GM13976 (cell line): Measurements from ENCODE around the gene SPTBN1.

ENCODE experiments used
- DNase-seq: peaks from one replicate; pipeline ENCODE4 v3.0.0; 2012; ENCODE audit warnings: low spot score
- CTCF ChIP-seq: IDR thresholded peaks from 2 replicates; pipeline ENCODE4 v1.5.1; 2012; ENCODE audit warnings: borderline replicate concordance, mild to moderate bottlenecking; ENCODE audit not compliant: insufficient read depth; ENCODE audit errors: extremely low read depth, missing control alignments, control extremely low read depth
- in situ Hi-C: fragments of 300-500 bp; cut with MboI; formaldehyde crosslinking; loops from one replicate; pipeline ENCODE4 v1.12.0; 2022; ENCODE audit warnings: low sequenced_read_pairs, mixed read lengths, inconsistent platforms; ENCODE audit not compliant: unreplicated experiment

Gene SPTBN1

GRCh38 chr2:54423213-54423612 lies 32.9 kb upstream of the SPTBN1 start:
- in situ Hi-C loops, result no loop called here
- no peak for DNase-seq
- no peak for TF ChIP-seq CTCF

GRCh38 chr2:54424555-54425163 lies 31.5 kb upstream of the SPTBN1 start:
- in situ Hi-C loops, result no loop called here
- no peak for DNase-seq
- TF ChIP-seq CTCF, result no peak

GRCh38 chr2:54428108-54428831 lies 27.9 kb upstream of the SPTBN1 start:
- in situ Hi-C loops, result no loop called here
- no peak for TF ChIP-seq CTCF

GRCh38 chr2:54429054-54429453 lies 27.1 kb upstream of the SPTBN1 start:
- in situ Hi-C loops, result no loop called here
- TF ChIP-seq CTCF, result no peak
- DNase-seq, result no peak

More at GRCh38 chr2:54428108-54428831, 27.9 kb upstream of the SPTBN1 start:
- no peak for DNase-seq

- TF ChIP-seq CTCF, result no peak
- DNase-seq, result no peak
- in situ Hi-C loops, result no loop called here
These were observed 26.1 kb upstream of the SPTBN1 start for GRCh38 chr2:54429811-54430551.

- no peak for TF ChIP-seq CTCF
- DNase-seq, result no peak
- in situ Hi-C loops, result no loop called here
These were observed 25.5 kb upstream of the SPTBN1 start for GRCh38 chr2:54430649-54431048.
